Heart left ventricle (tissue), 16 donors: ENCODE data around the gene SLC9A8. TPM values are rescaled to one million over a fixed set of nuclear protein-coding genes. Genes with fewer than 3 reads are reported as not detected.
"Not testable (repeated sequence)": the region's sequence is repeated elsewhere in the genome, so short reads cannot be mapped to it uniquely, and the experiment has no call there.

Source experiments
- ATAC-seq, 4 donors: fragments of 200-7000 bp; cut with Tn5 transposase; one replicate each; pipeline ENCODE4 v1.9.1; 2020 to 2022; ENCODE audit warnings: moderate library complexity in 4 of 4, mild to moderate bottlenecking in 3 of 4, moderate number of reproducible peaks in 1 of 4
- DNase-seq, 5 donors: peaks; one replicate each; pipeline ENCODE4 v3.0.0-alpha.2; 2020
- H3K27ac ChIP-seq, 12 donors: fragments of 200-600 bp; sonication (generic) in 4 of 12; one replicate each; pipeline versions ENCODE4 v1.5.0 to v1.8.0; 2016 to 2022; ENCODE audit warnings: mild to moderate bottlenecking in 2 of 12
- H3K27me3 ChIP-seq, 9 donors: fragments of 200-600 bp; sonication (generic) in 2 of 9; one replicate each; pipeline versions ENCODE4 v1.5.1 to v1.8.0; 2016 to 2022; ENCODE audit warnings: mild to moderate bottlenecking in 3 of 9
- H3K36me3 ChIP-seq, 9 donors: fragments of 200-600 bp; sonication (generic) in 2 of 9; one replicate each; pipeline versions ENCODE4 v1.5.0 to v1.8.0; 2018 to 2022; ENCODE audit warnings: mild to moderate bottlenecking in 2 of 9
- H3K4me1 ChIP-seq, 12 donors: fragments of 200-600 bp; sonication (generic) in 4 of 12; one replicate each; pipeline versions ENCODE4 v1.5.0 to v1.8.0; 2016 to 2022; ENCODE audit warnings: mild to moderate bottlenecking in 3 of 12
- H3K4me3 ChIP-seq, 12 donors: fragments of 200-600 bp; sonication (generic) in 4 of 12; one replicate each; pipeline versions ENCODE4 v1.5.0 to v1.8.0; 2017 to 2022; ENCODE audit warnings: mild to moderate bottlenecking in 9 of 12, moderate library complexity in 4 of 12
- H3K9me3 ChIP-seq, 12 donors: fragments of 200-600 bp; sonication (generic) in 4 of 12; one replicate each; pipeline versions ENCODE4 v1.5.0 to v1.8.0; 2016 to 2022; ENCODE audit warnings: mild to moderate bottlenecking in 1 of 12
- CTCF ChIP-seq, 12 donors: fragments of 200-600 bp; sonication (generic) in 4 of 12; IDR thresholded peaks; one replicate each; pipeline versions ENCODE4 v1.5.0 to v1.8.0; 2018 to 2022; ENCODE audit warnings: antibody characterized with exemption in 12 of 12, mild to moderate bottlenecking in 5 of 12
- POLR2A ChIP-seq, 2 donors: fragments of 450-650 bp; IDR thresholded peaks; one replicate each; pipeline ENCODE4 v1.6.1; 2017; ENCODE audit warnings: antibody characterized with exemption in 2 of 2, mild to moderate bottlenecking in 2 of 2, moderate library complexity in 2 of 2
- WGBS, 4 donors: extraction: QIAGEN DNeasy Blood & Tissue Kit in 2 of 4; methylation state at CpG; one replicate each; pipeline versions ENCODE4 v1.1.5 to v1.1.7; 2013 to 2018; 5-methylcytosine and 5-hydroxymethylcytosine counted together
- intact Hi-C, 10 donors: fragments of 100-400 bp; cut with DNase I; formaldehyde crosslinking; loops; one replicate each; pipeline versions ENCODE4 v1.11.1 to v1.14.2; 2022
- polyA plus RNA-seq, 2 donors: library from polyadenylated mRNA; stranded (reverse); fragments of 200-250 nt; gene quantifications; one replicate each; pipeline ENCODE4 v1.2.3, GENCODE V29; 2013
- total RNA-seq, 9 donors: library from RNA; depleted of rRNA in 2 of 9; stranded (reverse); fragments of >200 nt in 2 of 9; fragmentation: NEBNext Ultra II Directional in 3 of 9; extraction: Animal tissue kit (Norgen Biotek cat#: 25700) in 3 of 9; gene quantifications; one replicate each; pipeline versions ENCODE4 v1.1.0 to v1.2.4, GENCODE V29; 2016 to 2023
- donor health status: ischemic (EF 13 %, LVEDD 7.1; RV severe dilation, severe dysfunction).
- donor health status: healthy with polysubstance abuse.
- donor health status: DM: no; HTN: yes; CAD: no.
- donor health status: DM: no; HTN: no; CAD: no.
- donor health status: ischemic (EF 25% LVEDD 6.9; RV normal size, moderate dysfunction).
- donor health status: ischemic (EF 25% LVEDD 5.7; RV mildly dilated, moderate dysfunction).
- donor health status: healthy.
- donor health status: DM: yes; HTN: yes; CAD: no.
- donor health status: ischemic (EF 35%, LVEDD 5.7; RV mildly dilated, moderate dysfunction).
- donor health status: nonischemic (EF 11% LVEDD 7.7; RV severe dilation, severe dysfunction).
- donor health status: DM: yes; HTN: yes; CAD: no.
- donor health status: PGD.
- donor health status: ischemic (EF 29% LVEDD 5.4; RV normal size, mild dysfunction).
- donor health status: nonischemic (EF 23%, LVEDD 6.1; RV moderate dilation, normal function).

The SLC9A8 gene
- total and polyA plus RNA-seq, 11 donors = 4.6 to 12.5 (median 6.2) TPM

GRCh38 chr20:49892817-49893216 lies 80.2 kb downstream of the SLC9A8 start:
- Histone ChIP-seq H3K4me1 (peaks cover 0 to 78% (median 46%) of the 10 kb centered on the region in 12 donors), H3K36me3 (peaks cover 0 to 11% (median 3%) of the 10 kb centered on the region in 9 donors), H3K27ac (peak overlapping the region in 11 of 12 donors; percentile 20 to 78 (median 61)), H3K4me3 (peak overlapping the region in 7 of 12 donors; percentile 15 to 41 (median 24)), H3K27me3 (no peaks in the 10 kb centered on the region), H3K9me3 (peaks cover 0 to 5% (median 0%) of the 10 kb centered on the region in 12 donors)
- ATAC-seq (peak; percentile 84 to 91 (median 86)), DNase-seq (peak; percentile 62 to 78 (median 71))
- TF ChIP-seq POLR2A (IDR thresholded peaks at IDR 0.05) (no peak), CTCF (IDR thresholded peaks at IDR 0.05) (no peak)
- 28 to 55% (median 30%) methylated on average over 11 of the region's 11 CpGs for WGBS, 4 donors
- intact Hi-C loops = loop anchor here in 1 of 10 donors (5.0 kb wide), 1 partner anchor 34 kb away; no protein-coding TSS in a partner anchor

GRCh38 chr20:49893242-49894072 lies 80.8 kb downstream of the SLC9A8 start:
- Histone ChIP-seq H3K9me3 (peaks cover 0 to 5% (median 0%) of the 10 kb centered on the region in 12 donors), H3K4me3 (peak overlapping the region in 8 of 12 donors; percentile 15 to 41 (median 23)), H3K27ac (peak overlapping the region in 11 of 12 donors; percentile 20 to 78 (median 61)), H3K36me3 (peaks cover 0 to 4% (median 0%) of the 10 kb centered on the region in 9 donors), H3K27me3 (no peaks in the 10 kb centered on the region), H3K4me1 (peaks cover 0 to 71% (median 40%) of the 10 kb centered on the region in 12 donors)
- DNase-seq = peak in 1 of 5 donors; percentile 37
- no peak for TF ChIP-seq CTCF (IDR thresholded peaks at IDR 0.05)
- no peak for TF ChIP-seq POLR2A (IDR thresholded peaks at IDR 0.05)
- ATAC-seq = peak; percentile 6 to 58 (median 29)
- intact Hi-C loops = loop anchor here in 1 of 10 donors (5.0 kb wide), 1 partner anchor 34 kb away; no protein-coding TSS in a partner anchor
- 55 to 62% (median 59%) methylated on average over 12 of the region's 12 CpGs for WGBS, 4 donors

GRCh38 chr20:49894073-49894470 lies 81.4 kb downstream of the SLC9A8 start:
- ATAC-seq (no peak), DNase-seq (no peak)
- H3K4me3 ChIP-seq = peak overlapping the region in 4 of 12 donors; percentile 15 to 41 (median 22)
- H3K27me3 ChIP-seq = no peaks in the 10 kb centered on the region
- intact Hi-C loops = loop anchor here in 1 of 10 donors (5.0 kb wide), 1 partner anchor 33 kb away; no protein-coding TSS in a partner anchor
- H3K27ac ChIP-seq = peak overlapping the region in 3 of 12 donors; percentile 52 to 78 (median 63)
- peaks cover 0 to 5% (median 0%) of the 10 kb centered on the region in 12 donors for H3K9me3 ChIP-seq
- H3K4me1 ChIP-seq = peaks cover 0 to 65% (median 33%) of the 10 kb centered on the region in 12 donors
- 80 to 89% (median 86%) methylated on average over 6 of the region's 6 CpGs for WGBS, 4 donors
- no peak for TF ChIP-seq POLR2A (IDR thresholded peaks at IDR 0.05)
- TF ChIP-seq CTCF (IDR thresholded peaks at IDR 0.05) = no peak
- H3K36me3 ChIP-seq = peaks cover 0 to 3% (median 0%) of the 10 kb centered on the region in 9 donors

GRCh38 chr20:49895474-49896093 lies 83.0 kb downstream of the SLC9A8 start:
- intact Hi-C loops, ATAC-seq: not testable (repeated sequence)

More at GRCh38 chr20:49895474-49896093, 83.0 kb downstream of the SLC9A8 start:
- H3K9me3 ChIP-seq, H3K4me3 ChIP-seq, H3K27ac ChIP-seq, H3K36me3 ChIP-seq, H3K27me3 ChIP-seq, DNase-seq: not testable (repeated sequence)
- 93 to 95% (median 94%) methylated on average over 7 of the region's 7 CpGs for WGBS, 4 donors
- H3K4me1 ChIP-seq = peaks cover 0 to 50% (median 26%) of the 10 kb centered on the region in 12 donors
